ENCODE measurements around the gene PFAS. TPM values are rescaled to one million over a fixed set of nuclear protein-coding genes. Genes with fewer than 3 reads are reported as not detected.
A peak's percentile ranks its signal among the peaks of the same experiment; 100 is the strongest.

The PFAS gene
- total and polyA plus RNA-seq, 2 of the 8 experiments (the other 6 are each of a cell fraction or from before 2014, with no cell fraction given), result 88.4 to 248 TPM

- FAIRE-seq (no peak), DNase-seq (ENCODE audit: low read depth in 1 of 2, low spot score in 2 of 2) (no peak)
- Histone ChIP-seq H3K4me1 (replicated peaks in 1 of 4; ENCODE audit: control insufficient read depth in 3 of 4, insufficient read depth in 4 of 4, low read length in 3 of 4) (no peaks in the 10 kb centered on the region; a peak in 1 of 7 replicates), H2BK120ac (replicated peaks; ENCODE audit: low read depth, low read length) (no peak overlapping the region), H3K4ac (replicated peaks; ENCODE audit: insufficient read length, low read depth, low read length) (no peak overlapping the region), H3K18ac (ENCODE audit: extremely low read depth, low read length) (no peak overlapping the region), H2BK12ac (ENCODE audit: low read depth, low read length) (no peak overlapping the region), H4K91ac (replicated peaks; ENCODE audit: insufficient read length, low read length) (no peak overlapping the region), H4K8ac (ENCODE audit: extremely low read depth, insufficient read depth, low read length) (no peak overlapping the region), H3K36me3 (ENCODE audit: control insufficient read depth in 2 of 4, insufficient read depth in 4 of 4, low read length in 3 of 4) (peaks cover 0 to 6% (median 3%) of the 10 kb centered on the region in 4 experiments; a peak in 5 of 8 replicates), H3K23ac (ENCODE audit: insufficient read length) (no peak overlapping the region), H2BK20ac (ENCODE audit: low read length) (no peak overlapping the region), H3K79me2 (ENCODE audit: control insufficient read depth in 1 of 2, insufficient read depth in 2 of 2, low read length in 2 of 2) (no peaks in the 10 kb centered on the region), H4K5ac (ENCODE audit: insufficient read length, low read depth, low read length) (no peak overlapping the region), H3K9ac (replicated peaks in 1 of 4; ENCODE audit: extremely low read depth in 1 of 4, low read depth in 3 of 4, low read length in 3 of 4) (no peak overlapping the region), H4K20me1 (replicated peaks in 1 of 2; ENCODE audit: control insufficient read depth in 1 of 2, insufficient read depth in 2 of 2, low read length in 2 of 2) (peaks cover 0 to 4% of the 10 kb centered on the region in 2 experiments), H3K23me2 (ENCODE audit: low read depth, low read length) (0 out of 2 replicates have a peak, but pooled peaks cover 2% of the 10 kb centered on the region), H3K27me3 (replicated peaks in 1 of 4; ENCODE audit: control insufficient read depth in 3 of 4, extremely low read depth in 1 of 4, insufficient read depth in 3 of 4, low read length in 3 of 4) (no peaks in the 10 kb centered on the region), H3K56ac (replicated peaks; ENCODE audit: insufficient read length, low read depth, low read length) (no peak overlapping the region), H3K9me3 (ENCODE audit: insufficient read depth in 2 of 2, low read depth in 1 of 2, low read length in 1 of 2) (no peaks in the 10 kb centered on the region), H2BK15ac (ENCODE audit: low read length) (no peak overlapping the region), H2BK5ac (ENCODE audit: low read depth, low read length) (no peak overlapping the region), H3K79me1 (ENCODE audit: low read depth, low read length) (no peaks in the 10 kb centered on the region), H2AK5ac (ENCODE audit: low read depth, low read length) (no peak overlapping the region), H3K14ac (ENCODE audit: insufficient read length) (no peak overlapping the region), H3K4me2 (ENCODE audit: insufficient read depth in 1 of 2, low read depth in 2 of 2, low read length in 2 of 2) (no peak overlapping the region), H2AFZ (ENCODE audit: low read length) (no peak overlapping the region), H3K4me3 (ENCODE audit: extremely low read depth in 1 of 4, insufficient read depth in 2 of 4, low read depth in 3 of 4, low read length in 4 of 4) (no peak overlapping the region), H3K27ac (ENCODE audit: low read depth, low read length) (no peak overlapping the region)
- TF ChIP-seq RNF2 (IDR thresholded peaks at IDR 0.05; ENCODE audit: borderline replicate concordance, low read depth, low read length, missing control alignments, poor library complexity, severe bottlenecking) (no peak), EZH2 (IDR thresholded peaks at IDR 0.05; ENCODE audit: low read depth, low read length, severe bottlenecking) (no peak), POLR2AphosphoS5 (IDR thresholded peaks at IDR 0.05; ENCODE audit: low read depth, low read length) (0 out of 2 replicates have a peak, but pooled peaks have one; percentile 7)
- ChIA-PET POLR2A (ENCODE audit: partially characterized antibody) (interaction anchor here (1.2 to 66.3 kb wide), 6 partner anchors 9 to 101 kb away, joined by 3 to 1521 read pairs (median 6); partner anchors contain the start of genes AURKB, CTC1, KRABD2 and PFAS), CTCF (ENCODE audit: partially characterized antibody) (interaction anchor here (0.8 to 1.2 kb wide), 5 partner anchors 9 to 50 kb away, joined by 3 to 4 read pairs (median 3); no protein-coding TSS in a partner anchor)
- WGBS, 2 experiments (ENCODE audit: extremely low coverage in 1 of 2, insufficient coverage in 1 of 2, insufficient read length in 1 of 2, insufficient replicate concordance in 2 of 2, low coverage in 1 of 2, low lambda C conversion rate in 2 of 2, missing lambda C conversion rate in 1 of 2), result 76% methylated on average over 8 of the region's 9 CpGs; no CpG with 5 or more reads in 1 of the 2 experiments
Measured at GRCh38 chr17:8275421-8276290, 26.6 kb downstream of the PFAS start.
